Measurements from ENCODE around the gene ADAMTS17. TPM values are rescaled to one million over a fixed set of nuclear protein-coding genes. Genes with fewer than 3 reads are reported as not detected.

ADAMTS17 gene
- total RNA-seq, 4 donors from 2014 or later = 4.5 to 11.4 (median 6.6) TPM

DNA sequence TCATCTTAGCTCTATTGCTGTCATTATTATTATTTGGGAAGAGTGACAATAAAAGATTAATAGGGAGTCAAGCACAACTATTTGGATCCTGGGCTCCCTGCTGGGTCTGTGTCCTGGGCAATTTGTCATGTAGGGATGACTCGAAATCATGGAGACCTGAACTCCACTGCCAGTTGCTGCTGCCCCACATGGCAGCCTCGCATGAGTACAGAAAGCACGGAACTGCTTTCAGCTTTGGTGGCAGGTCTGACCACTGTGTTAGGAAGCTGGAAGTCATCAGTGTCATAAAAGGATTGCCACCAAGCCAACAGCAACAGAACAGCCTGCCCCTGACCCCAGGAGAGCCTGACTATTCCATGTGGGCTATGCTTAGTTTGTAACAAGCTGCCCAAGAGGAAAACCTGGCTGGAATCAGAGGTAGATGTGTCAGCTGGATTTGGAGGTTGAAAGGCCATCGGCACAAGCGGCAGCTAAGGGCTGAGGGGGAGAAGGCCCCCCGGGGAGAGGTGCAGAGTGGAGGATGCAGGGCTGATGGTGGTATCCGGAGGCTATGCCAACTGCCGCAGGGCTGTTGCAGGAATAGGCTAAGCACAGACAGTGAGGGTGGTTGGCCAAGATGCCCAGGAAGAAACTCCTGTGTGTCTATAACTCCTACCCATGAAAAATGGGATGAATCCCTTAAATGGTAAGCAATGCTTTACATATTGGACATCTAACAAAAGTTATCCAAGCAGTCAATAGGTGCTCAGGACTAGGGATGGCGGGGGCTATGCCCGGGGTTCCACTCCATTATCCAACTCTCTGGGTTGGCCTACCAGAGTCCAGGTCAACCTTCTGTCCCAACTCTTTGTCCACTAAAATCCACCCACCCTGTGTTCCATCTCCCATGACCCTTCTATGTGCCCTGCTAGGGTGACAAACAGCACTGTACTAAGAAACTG is 291.6 kb downstream of the ADAMTS17 start:
- DNase-seq = no peak
- Histone ChIP-seq H3K4me1 (no peaks in the 10 kb centered on the region), H3K36me3 (no peaks in the 10 kb centered on the region), H3K27ac (no peak overlapping the region), H3K9me3 (no peaks in the 10 kb centered on the region), H3K27me3 (no peaks in the 10 kb centered on the region), H3K4me3 (no peak overlapping the region)
- 86 to 88% methylated on average over 7 to 9 of the region's 10 CpGs for WGBS, 2 donors
- TF ChIP-seq POLR2A (IDR thresholded peaks at IDR 0.05) = no peak
- TF ChIP-seq, protein P1, sequence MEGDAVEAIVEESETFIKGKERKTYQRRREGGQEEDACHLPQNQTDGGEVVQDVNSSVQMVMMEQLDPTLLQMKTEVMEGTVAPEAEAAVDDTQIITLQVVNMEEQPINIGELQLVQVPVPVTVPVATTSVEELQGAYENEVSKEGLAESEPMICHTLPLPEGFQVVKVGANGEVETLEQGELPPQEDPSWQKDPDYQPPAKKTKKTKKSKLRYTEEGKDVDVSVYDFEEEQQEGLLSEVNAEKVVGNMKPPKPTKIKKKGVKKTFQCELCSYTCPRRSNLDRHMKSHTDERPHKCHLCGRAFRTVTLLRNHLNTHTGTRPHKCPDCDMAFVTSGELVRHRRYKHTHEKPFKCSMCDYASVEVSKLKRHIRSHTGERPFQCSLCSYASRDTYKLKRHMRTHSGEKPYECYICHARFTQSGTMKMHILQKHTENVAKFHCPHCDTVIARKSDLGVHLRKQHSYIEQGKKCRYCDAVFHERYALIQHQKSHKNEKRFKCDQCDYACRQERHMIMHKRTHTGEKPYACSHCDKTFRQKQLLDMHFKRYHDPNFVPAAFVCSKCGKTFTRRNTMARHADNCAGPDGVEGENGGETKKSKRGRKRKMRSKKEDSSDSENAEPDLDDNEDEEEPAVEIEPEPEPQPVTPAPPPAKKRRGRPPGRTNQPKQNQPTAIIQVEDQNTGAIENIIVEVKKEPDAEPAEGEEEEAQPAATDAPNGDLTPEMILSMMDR (IDR thresholded peaks at IDR 0.05) = no peak
- intact Hi-C loops (cut with DNase I) = no loop called here

DNA sequence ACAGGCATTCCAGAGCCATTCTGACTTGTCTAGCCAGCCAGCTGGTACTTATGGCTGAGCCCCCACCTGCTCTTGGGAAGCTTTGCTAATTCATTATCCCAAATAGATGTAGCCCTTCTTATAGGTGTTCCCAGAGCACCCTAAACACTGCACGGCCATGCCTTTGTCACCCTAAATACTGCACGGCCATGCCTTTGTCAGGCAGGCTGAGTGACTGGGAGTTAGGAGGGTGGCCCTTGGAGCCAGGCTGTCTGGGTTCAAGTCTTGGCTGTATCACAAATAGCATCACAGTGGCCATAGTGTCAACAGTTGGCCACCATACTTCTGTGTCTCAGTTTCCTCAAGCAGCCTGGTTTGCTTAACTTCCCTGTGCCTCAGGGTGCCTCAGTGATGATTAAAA is 292.3 kb downstream of the ADAMTS17 start:
- Histone ChIP-seq H3K36me3 (no peaks in the 10 kb centered on the region), H3K27me3 (no peaks in the 10 kb centered on the region), H3K4me1 (no peaks in the 10 kb centered on the region), H3K27ac (no peak overlapping the region), H3K4me3 (no peak overlapping the region), H3K9me3 (no peaks in the 10 kb centered on the region)
- 89 to 100% methylated on average over 1 to 2 of the region's 2 CpGs for WGBS, 2 donors
- intact Hi-C loops (cut with DNase I) = no loop called here
- TF ChIP-seq, protein P1 (IDR thresholded peaks at IDR 0.05) = no peak
- no peak for TF ChIP-seq POLR2A (IDR thresholded peaks at IDR 0.05)
- no peak for DNase-seq

DNA sequence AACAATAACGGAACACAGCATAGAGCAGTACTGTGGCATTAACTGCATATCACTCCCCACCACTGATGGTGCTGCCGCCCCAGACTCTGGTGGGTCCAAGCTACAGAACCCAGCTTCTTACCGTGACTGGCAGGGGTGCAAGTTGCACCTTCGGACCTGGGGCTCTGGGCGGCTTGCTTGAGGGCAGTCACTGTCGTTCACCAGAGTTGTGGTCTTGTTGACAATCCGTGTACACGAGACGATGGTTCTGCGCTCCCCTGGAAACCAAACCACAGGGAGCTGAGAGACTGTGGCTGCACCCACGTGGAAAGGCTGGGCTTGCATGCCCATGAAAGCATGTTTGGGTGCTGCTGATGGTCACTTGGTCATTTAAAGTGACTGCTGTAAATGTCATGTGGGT is 293.0 kb downstream of the ADAMTS17 start:
- Histone ChIP-seq H3K4me3 (no peak overlapping the region), H3K36me3 (no peaks in the 10 kb centered on the region), H3K27me3 (no peaks in the 10 kb centered on the region), H3K9me3 (no peaks in the 10 kb centered on the region), H3K27ac (no peak overlapping the region), H3K4me1 (peaks cover 0 to 2% (median 0%) of the 10 kb centered on the region in 3 donors)
- intact Hi-C loops (cut with DNase I) = no loop called here
- no peak for DNase-seq
- TF ChIP-seq, protein P1 (IDR thresholded peaks at IDR 0.05) = no peak
- no peak for TF ChIP-seq POLR2A (IDR thresholded peaks at IDR 0.05)
- WGBS, 2 donors = 96 to 100% methylated on average over 6 to 7 of the region's 11 CpGs

DNA sequence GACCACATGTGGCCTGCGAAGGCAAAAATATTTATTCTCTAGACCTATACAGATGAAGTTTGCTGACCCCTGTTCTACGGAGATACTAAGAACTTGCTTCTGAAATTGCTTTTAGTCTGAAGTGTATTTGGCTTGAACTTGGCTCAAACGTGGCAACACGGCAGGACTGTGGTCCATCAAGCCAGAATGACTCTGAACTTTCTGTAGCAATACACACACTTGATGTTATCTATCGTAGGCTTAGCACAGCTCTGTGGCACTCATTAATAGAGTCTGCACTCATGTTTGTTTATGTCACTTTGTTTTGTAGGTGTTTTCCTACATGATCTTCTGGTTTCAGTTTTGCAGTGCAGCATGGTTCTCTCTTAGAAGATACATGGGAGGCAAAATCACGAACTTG is 298.1 kb downstream of the ADAMTS17 start:
- intact Hi-C loops (cut with DNase I) = no loop called here
- DNase-seq = no peak
- no peak overlapping the region for H3K4me3 ChIP-seq
- WGBS, 2 donors = 75 to 85% methylated on average over 6 of the region's 6 CpGs
- TF ChIP-seq, protein P1 (IDR thresholded peaks at IDR 0.05) = no peak
- TF ChIP-seq POLR2A (IDR thresholded peaks at IDR 0.05) = no peak
- no peaks in the 10 kb centered on the region for H3K27me3 ChIP-seq
- H3K36me3 ChIP-seq = no peaks in the 10 kb centered on the region
- peaks cover 0 to 15% (median 6%) of the 10 kb centered on the region in 3 donors for H3K4me1 ChIP-seq
- H3K9me3 ChIP-seq = no peaks in the 10 kb centered on the region
- no peak overlapping the region for H3K27ac ChIP-seq

DNA sequence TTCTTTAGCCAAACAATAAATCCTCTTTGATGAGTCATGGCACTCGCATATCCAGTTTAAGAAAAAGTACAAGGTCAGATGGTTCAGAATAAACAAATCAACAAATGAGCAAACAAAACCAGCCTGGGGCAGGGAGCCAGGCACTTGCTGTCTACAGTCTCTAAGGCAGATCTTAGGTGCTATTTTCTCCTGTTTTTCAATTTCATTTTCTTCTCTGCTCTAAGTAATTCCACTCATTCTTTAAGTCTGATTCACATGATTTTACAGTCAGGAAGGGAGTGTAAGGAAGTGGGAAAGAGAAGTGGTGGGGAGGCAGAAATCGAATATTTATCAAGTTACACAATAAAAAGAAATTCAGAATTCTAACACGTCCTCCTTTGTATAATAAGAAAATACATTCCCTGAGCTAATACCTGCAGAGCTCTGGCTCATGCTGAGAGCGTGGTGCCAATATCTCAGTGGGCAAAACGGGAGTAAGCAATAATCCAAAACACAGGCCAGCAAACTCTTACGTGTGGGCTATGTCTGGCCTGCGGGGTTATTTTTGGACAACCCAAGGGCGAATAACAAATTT is 298.6 kb downstream of the ADAMTS17 start:
- H3K36me3 ChIP-seq = no peaks in the 10 kb centered on the region
- H3K27me3 ChIP-seq = no peaks in the 10 kb centered on the region
- H3K27ac ChIP-seq = no peak overlapping the region
- H3K4me3 ChIP-seq = no peak overlapping the region
- DNase-seq = no peak
- TF ChIP-seq, protein P1 (IDR thresholded peaks at IDR 0.05) = no peak
- no peak for TF ChIP-seq POLR2A (IDR thresholded peaks at IDR 0.05)
- peaks cover 0 to 15% (median 6%) of the 10 kb centered on the region in 3 donors for H3K4me1 ChIP-seq
- no peaks in the 10 kb centered on the region for H3K9me3 ChIP-seq
- intact Hi-C loops (cut with DNase I) = no loop called here
- 44 to 45% methylated on average over 8 of the region's 8 CpGs for WGBS, 2 donors
